ENCODE measurements around the gene NHSL2.

GRCh38 chrX:71927040-71927439, 16.4 kb downstream of the NHSL2 start:
- TF ChIP-seq GATA2 (IDR thresholded peaks at IDR 0.05; ENCODE audit: low read depth, low read length), result no peak
- TF ChIP-seq GATA3 (IDR thresholded peaks at IDR 0.05; ENCODE audit: low read depth, low read length), result no peak
